Gastroesophageal sphincter (tissue), 3 donors: ENCODE measurements around the gene ZNF516.

Experiments used
- CTCF ChIP-seq, 4 experiments: fragments of 200-600 bp in 2 of 4; fragments of 450-650 bp in 2 of 4; sonication (generic) in 1 of 4; IDR thresholded peaks; one replicate each; pipeline ENCODE4 v1.5.1; 2017 to 2019; ENCODE audit warnings: antibody characterized with exemption in 4 of 4, mild to moderate bottlenecking in 2 of 4, moderate library complexity in 2 of 4
- POLR2A ChIP-seq, 2 donors: fragments of 450-650 bp; IDR thresholded peaks; one replicate each; pipeline ENCODE4 v1.6.1; 2017; ENCODE audit warnings: antibody characterized with exemption in 2 of 2, mild to moderate bottlenecking in 2 of 2, moderate library complexity in 1 of 2
- POLR2AphosphoS5 ChIP-seq: sonication (generic); formaldehyde crosslinking; IDR thresholded peaks from one replicate; pipeline ENCODE4 v1.6.1; 2017; ENCODE audit warnings: antibody characterized with exemption

DNA sequence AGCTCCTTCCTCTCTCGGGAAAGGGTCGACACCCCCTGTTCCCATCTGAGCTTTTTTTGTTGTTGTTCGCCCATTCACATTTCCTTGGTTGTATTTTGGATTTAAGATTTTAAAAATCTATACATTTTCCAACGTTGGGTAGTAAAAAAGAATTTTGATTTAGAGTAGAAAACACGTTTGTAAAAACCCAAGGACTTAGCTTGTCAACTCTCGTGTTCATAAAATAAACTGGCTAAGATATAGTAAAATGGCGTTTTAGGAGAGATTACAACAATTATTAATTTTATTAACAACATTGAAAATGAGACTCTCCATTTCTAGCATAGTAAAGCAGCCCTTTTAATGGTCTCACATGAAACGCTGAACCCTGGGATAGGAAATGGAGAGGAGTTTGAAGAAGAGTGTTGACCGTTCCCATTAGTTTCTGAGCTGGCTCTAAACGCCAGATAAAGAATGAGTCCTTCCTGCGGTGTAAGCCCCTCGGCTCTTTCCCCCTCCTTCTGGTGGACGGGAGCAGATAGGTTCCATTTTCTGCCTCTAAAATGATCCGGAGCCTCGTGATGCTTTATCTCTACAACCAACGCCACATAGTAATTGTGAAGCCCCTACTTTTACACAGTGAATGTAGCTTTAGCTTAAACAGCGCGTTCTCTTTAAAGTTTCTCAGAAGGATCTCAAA, 24.0 kb upstream of the ZNF516 start:
- peak; percentile 13 for TF ChIP-seq POLR2AphosphoS5
- TF ChIP-seq CTCF (IDR thresholded peaks at IDR 0.05): no peak
- TF ChIP-seq POLR2A (IDR thresholded peaks at IDR 0.05): no peak
